ENCODE measurements around the gene PARP8.

Gene PARP8

DNA sequence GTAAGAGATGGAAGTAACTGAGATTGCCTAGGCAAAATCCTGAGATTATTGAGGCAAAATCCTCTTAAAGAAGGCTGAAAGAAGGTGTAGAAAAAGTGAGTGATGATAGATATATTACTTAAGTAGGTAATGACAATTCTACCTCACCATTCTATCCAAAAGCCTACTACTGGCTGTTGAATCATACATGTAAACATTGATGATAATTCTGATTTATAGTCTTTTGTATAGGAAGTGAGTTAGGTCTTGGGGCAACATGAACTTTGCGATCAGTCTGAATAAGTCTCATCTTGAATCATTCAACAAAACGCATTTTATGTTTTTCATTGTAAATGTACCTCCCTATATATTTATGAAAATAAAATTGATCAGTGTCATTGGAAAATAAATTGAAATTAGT lies 99.6 kb downstream of the PARP8 start:
- no peak overlapping the region for H3K27ac ChIP-seq (ENCODE audit: poor library complexity, severe bottlenecking)
- no peak for DNase-seq (ENCODE audit: low spot score)
- H3K4me3 ChIP-seq (ENCODE audit: severe bottlenecking), result no peak overlapping the region
- TF ChIP-seq CTCF (IDR thresholded peaks at IDR 0.05; ENCODE audit: poor library complexity, severe bottlenecking), result no peak
- no peaks in the 10 kb centered on the region for H3K27me3 ChIP-seq (ENCODE audit: insufficient read depth, poor library complexity, severe bottlenecking)
- no peaks in the 10 kb centered on the region for H3K4me1 ChIP-seq (ENCODE audit: insufficient read depth, poor library complexity, severe bottlenecking)
- no peak for ATAC-seq (ENCODE audit: low read depth)
- peaks cover 16% of the 10 kb centered on the region for H3K36me3 ChIP-seq (ENCODE audit: low read depth)
- H3K9me3 ChIP-seq (ENCODE audit: severe bottlenecking), result no peaks in the 10 kb centered on the region

DNA sequence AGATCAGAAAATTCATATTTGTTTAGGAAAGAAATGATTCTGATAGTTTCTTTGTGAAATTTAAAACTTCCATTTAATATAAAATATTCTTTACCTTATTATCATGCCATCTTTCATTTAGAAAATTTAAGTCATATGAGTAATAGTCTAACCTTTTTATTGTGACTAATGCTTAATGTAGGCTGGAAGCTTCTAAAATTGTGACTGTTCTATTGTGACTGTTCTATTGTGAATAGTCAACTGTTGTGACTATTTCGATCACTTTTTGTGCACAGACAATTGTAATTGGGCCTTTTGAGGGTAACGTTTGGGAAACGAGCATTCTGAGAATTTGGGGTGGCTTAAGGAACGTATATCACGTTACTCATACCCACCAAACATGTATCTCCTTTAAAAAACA lies 100.0 kb downstream of the PARP8 start:
- Histone ChIP-seq H3K27me3 (ENCODE audit: insufficient read depth, poor library complexity, severe bottlenecking) (no peaks in the 10 kb centered on the region), H3K4me1 (ENCODE audit: insufficient read depth, poor library complexity, severe bottlenecking) (no peaks in the 10 kb centered on the region), H3K4me3 (ENCODE audit: severe bottlenecking) (no peak overlapping the region), H3K27ac (ENCODE audit: poor library complexity, severe bottlenecking) (no peak overlapping the region), H3K36me3 (ENCODE audit: low read depth) (peaks cover 16% of the 10 kb centered on the region), H3K9me3 (ENCODE audit: severe bottlenecking) (no peaks in the 10 kb centered on the region)
- DNase-seq (ENCODE audit: low spot score) (no peak), ATAC-seq (ENCODE audit: low read depth) (no peak)
- TF ChIP-seq CTCF (IDR thresholded peaks at IDR 0.05; ENCODE audit: poor library complexity, severe bottlenecking), result no peak

DNA sequence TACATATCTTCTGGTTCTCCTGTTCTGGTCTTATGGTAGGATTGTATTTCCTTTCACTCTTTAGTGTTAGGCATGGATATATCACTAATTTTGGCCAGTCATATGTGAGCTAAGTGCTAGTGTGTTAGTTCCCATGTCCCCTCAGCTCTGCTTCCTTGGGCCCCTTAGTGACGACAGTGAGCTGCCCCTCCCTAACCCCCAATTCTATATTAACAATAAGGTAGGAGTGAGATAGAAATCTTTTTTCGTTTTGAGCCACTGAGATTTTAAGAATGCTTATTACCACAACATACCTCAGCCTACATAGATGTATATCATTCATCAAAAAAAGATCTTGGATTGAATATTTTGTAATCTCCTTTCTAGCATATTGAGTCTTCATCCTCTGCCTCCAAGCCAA lies 100.5 kb downstream of the PARP8 start:
- DNase-seq (ENCODE audit: low spot score) (no peak), ATAC-seq (ENCODE audit: low read depth) (no peak)
- no peak overlapping the region for H3K27ac ChIP-seq (ENCODE audit: poor library complexity, severe bottlenecking)
- H3K27me3 ChIP-seq (ENCODE audit: insufficient read depth, poor library complexity, severe bottlenecking), result no peaks in the 10 kb centered on the region
- TF ChIP-seq CTCF (IDR thresholded peaks at IDR 0.05; ENCODE audit: poor library complexity, severe bottlenecking), result no peak
- H3K4me3 ChIP-seq (ENCODE audit: severe bottlenecking), result no peak overlapping the region
- no peaks in the 10 kb centered on the region for H3K9me3 ChIP-seq (ENCODE audit: severe bottlenecking)
- H3K36me3 ChIP-seq (ENCODE audit: low read depth), result peaks cover 12% of the 10 kb centered on the region
- no peaks in the 10 kb centered on the region for H3K4me1 ChIP-seq (ENCODE audit: insufficient read depth, poor library complexity, severe bottlenecking)

- H3K9me3 ChIP-seq (ENCODE audit: severe bottlenecking), result no peaks in the 10 kb centered on the region
- H3K27me3 ChIP-seq (ENCODE audit: insufficient read depth, poor library complexity, severe bottlenecking), result no peaks in the 10 kb centered on the region
- no peak for ATAC-seq (ENCODE audit: low read depth)
- TF ChIP-seq CTCF (IDR thresholded peaks at IDR 0.05; ENCODE audit: poor library complexity, severe bottlenecking), result no peak
- no peaks in the 10 kb centered on the region for H3K4me1 ChIP-seq (ENCODE audit: insufficient read depth, poor library complexity, severe bottlenecking)
- H3K4me3 ChIP-seq (ENCODE audit: severe bottlenecking), result no peak overlapping the region
- no peak overlapping the region for H3K27ac ChIP-seq (ENCODE audit: poor library complexity, severe bottlenecking)
- peaks cover 7% of the 10 kb centered on the region for H3K36me3 ChIP-seq (ENCODE audit: low read depth)
- no peak for DNase-seq (ENCODE audit: low spot score)
Measured at GRCh38 chr5:50767588-50767987, 101.2 kb downstream of the PARP8 start.

DNA sequence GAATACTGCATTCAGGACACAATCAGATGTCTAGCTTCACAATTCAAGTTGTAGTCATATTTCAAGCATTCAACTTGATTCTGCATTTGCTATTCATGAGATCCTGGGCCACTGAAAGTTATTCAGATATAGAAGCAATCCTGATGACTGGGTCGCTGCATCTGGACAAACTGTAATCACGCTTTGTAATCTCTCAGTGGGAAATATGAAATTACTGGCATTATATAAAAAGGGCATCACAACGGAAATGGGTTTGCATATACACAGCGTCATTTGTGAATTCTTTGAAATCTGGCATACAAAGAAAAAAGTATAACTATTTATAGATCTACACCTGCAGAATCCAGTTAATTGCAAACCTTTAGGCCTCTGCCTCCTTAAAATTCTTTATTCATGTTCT lies 102.2 kb downstream of the PARP8 start:
- H3K4me3 ChIP-seq (ENCODE audit: severe bottlenecking), result no peak overlapping the region
- ATAC-seq (ENCODE audit: low read depth) (no peak), DNase-seq (ENCODE audit: low spot score) (no peak)
- no peaks in the 10 kb centered on the region for H3K27me3 ChIP-seq (ENCODE audit: insufficient read depth, poor library complexity, severe bottlenecking)
- H3K27ac ChIP-seq (ENCODE audit: poor library complexity, severe bottlenecking), result no peak overlapping the region
- H3K36me3 ChIP-seq (ENCODE audit: low read depth), result no peaks in the 10 kb centered on the region; the same call in 1 of the 2 replicates
- H3K9me3 ChIP-seq (ENCODE audit: severe bottlenecking), result no peaks in the 10 kb centered on the region
- H3K4me1 ChIP-seq (ENCODE audit: insufficient read depth, poor library complexity, severe bottlenecking), result no peaks in the 10 kb centered on the region
- no peak for TF ChIP-seq CTCF (IDR thresholded peaks at IDR 0.05; ENCODE audit: poor library complexity, severe bottlenecking)
